NT2/D1 (cell line): ENCODE data around the gene NBPF1.
"Not testable (repeated sequence)": the region's sequence is repeated elsewhere in the genome, so short reads cannot be mapped to it uniquely, and the experiment has no call there.

Experiments used
- DNase-seq: peaks from one replicate; pipeline ENCODE4 v3.0.0-alpha.2; 2011; ENCODE audit warnings: low read depth, low spot score
- H3K27me3 ChIP-seq: 2 replicates; pipeline ENCODE4 v1.6.0; 2011; ENCODE audit warnings: mild to moderate bottlenecking; ENCODE audit not compliant: insufficient read length, insufficient read depth
- H3K36me3 ChIP-seq: 2 replicates; pipeline ENCODE4 v1.6.1; 2011; ENCODE audit warnings: mild to moderate bottlenecking, low read length, mixed read lengths; ENCODE audit not compliant: insufficient read depth, insufficient read length
- H3K4me1 ChIP-seq: 2 replicates; pipeline ENCODE4 v1.5.1; 2011; ENCODE audit not compliant: insufficient read depth, insufficient read length
- H3K4me3 ChIP-seq: 2 replicates; pipeline ENCODE4 v1.5.1; 2011; ENCODE audit warnings: low read depth; ENCODE audit not compliant: insufficient read length
- H3K9ac ChIP-seq: 2 replicates; pipeline ENCODE4 v1.6.0; 2011; ENCODE audit warnings: low read depth; ENCODE audit not compliant: insufficient read length
- H3K9me3 ChIP-seq: 2 replicates; pipeline ENCODE4 v1.5.1; 2011; ENCODE audit warnings: mild to moderate bottlenecking, low read length; ENCODE audit not compliant: insufficient read depth
- SUZ12 ChIP-seq: IDR thresholded peaks from 2 replicates; pipeline ENCODE4 v1.6.1; 2011; ENCODE audit not compliant: insufficient read length, insufficient read depth; ENCODE audit errors: extremely low read depth
- YY1 ChIP-seq: IDR thresholded peaks from 2 replicates; pipeline ENCODE4 v1.6.1; 2011; ENCODE audit not compliant: insufficient read length, insufficient read depth
- ZNF274 ChIP-seq: IDR thresholded peaks from 2 replicates; pipeline ENCODE4 v1.6.1; 2011; ENCODE audit warnings: mild to moderate bottlenecking, low read depth, low read length

NBPF1 gene

DNA sequence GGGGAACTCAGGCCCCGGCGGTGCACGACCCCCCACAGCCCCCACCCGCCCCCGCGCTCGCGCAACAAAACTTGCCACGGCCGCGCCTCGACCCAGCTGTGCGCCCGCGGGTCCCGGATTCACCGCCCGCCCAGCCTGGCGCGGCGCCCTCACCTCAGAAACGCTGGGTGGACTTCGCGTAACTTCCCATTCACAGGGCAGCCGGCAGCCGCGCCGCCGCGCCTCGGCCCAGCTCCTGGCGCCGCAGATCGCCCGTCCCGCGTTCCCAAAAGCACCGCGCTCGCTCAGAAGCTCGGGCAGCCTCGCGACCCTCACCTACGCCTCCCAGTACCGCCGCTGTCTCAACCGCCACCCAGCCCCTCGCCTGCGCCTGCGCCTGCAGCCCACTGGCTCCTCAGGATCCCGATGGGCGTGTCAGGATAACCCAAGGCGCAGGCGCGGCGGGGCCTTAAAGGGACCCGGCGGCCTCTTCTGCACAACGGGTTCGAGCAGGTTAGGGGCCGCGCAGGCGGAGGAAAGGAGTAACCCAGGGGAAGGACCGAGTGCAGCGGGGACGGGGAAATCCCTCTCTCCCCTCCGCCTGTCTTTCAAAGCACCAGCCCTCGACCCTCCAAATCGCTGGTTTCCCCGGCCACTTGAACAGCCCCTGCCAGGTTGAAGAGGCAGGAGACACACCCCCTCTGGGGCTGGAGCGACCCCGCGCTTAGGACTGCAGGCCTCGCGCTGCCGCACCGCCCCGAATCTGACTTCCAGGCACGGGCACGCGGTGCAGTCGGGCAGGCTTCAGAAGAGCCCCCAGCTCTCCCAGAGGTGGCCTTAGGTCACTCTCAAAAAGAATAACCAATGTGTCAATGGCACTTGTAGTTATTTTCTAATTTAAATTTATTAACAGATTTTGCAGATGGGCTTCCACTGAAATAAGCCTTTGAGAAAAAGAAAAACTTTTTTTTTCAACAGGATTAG lies at the start of gene NBPF1:
Gene NBPF1 (minus strand): TSS at position 380 of the 963 bp plus-strand sequence.
- peak within 1 kb of the TSS; percentile 94 for H3K9ac ChIP-seq
- no peaks in the 10 kb centered on the region for H3K4me1 ChIP-seq
- H3K27me3 ChIP-seq = peaks cover 43% of the 10 kb centered on the region
- H3K4me3 ChIP-seq = peak within 1 kb of the TSS; percentile 83
- H3K36me3 ChIP-seq = peaks cover 12% of the 10 kb centered on the region
- H3K9me3 ChIP-seq = no peaks in the 10 kb centered on the region
- DNase-seq = peak; percentile 99
- TF ChIP-seq ZNF274 (no peak), YY1 (no peak), SUZ12 (no peak)

- DNase-seq, H3K4me3 ChIP-seq, H3K9ac ChIP-seq, H3K27me3 ChIP-seq, H3K4me1 ChIP-seq, H3K9me3 ChIP-seq, H3K36me3 ChIP-seq: not testable (repeated sequence)
These were observed 44.9 kb upstream of the NBPF1 start for GRCh38 chr1:16658234-16658633.

GRCh38 chr1:16656981-16657683 lies 43.8 kb upstream of the NBPF1 start:
- H3K9ac ChIP-seq, H3K4me1 ChIP-seq, H3K27me3 ChIP-seq, H3K4me3 ChIP-seq, DNase-seq, H3K9me3 ChIP-seq, H3K36me3 ChIP-seq: not testable (repeated sequence)

GRCh38 chr1:16656574-16656973 lies 43.2 kb upstream of the NBPF1 start:
- H3K36me3 ChIP-seq, DNase-seq, H3K9ac ChIP-seq, H3K27me3 ChIP-seq, H3K4me1 ChIP-seq, H3K4me3 ChIP-seq, H3K9me3 ChIP-seq: not testable (repeated sequence)

DNA sequence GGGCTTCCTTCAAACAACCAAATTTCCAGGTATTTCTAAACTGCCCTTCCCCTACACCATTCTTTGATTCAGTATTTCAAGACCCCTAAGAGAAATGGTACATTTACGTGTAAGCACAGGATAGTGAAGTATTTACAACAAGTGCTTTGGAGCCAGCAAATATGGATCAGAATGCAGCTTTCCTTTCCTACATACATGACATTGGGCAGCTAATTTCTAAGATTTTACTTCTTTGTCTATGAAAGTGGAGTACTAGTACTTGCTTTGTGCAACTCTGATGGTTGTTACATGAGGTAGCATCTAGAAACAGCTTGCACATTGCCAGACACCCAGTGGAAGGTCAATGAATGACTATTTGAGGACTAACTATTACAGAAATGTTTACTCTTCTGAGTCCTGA lies 38.2 kb upstream of the NBPF1 start:
- not testable (repeated sequence) for H3K9ac ChIP-seq, H3K4me3 ChIP-seq, H3K9me3 ChIP-seq, H3K27me3 ChIP-seq, H3K36me3 ChIP-seq, H3K4me1 ChIP-seq, DNase-seq

GRCh38 chr1:16649960-16650359 lies 36.6 kb upstream of the NBPF1 start:
- not testable (repeated sequence) for H3K27me3 ChIP-seq, H3K36me3 ChIP-seq, H3K9me3 ChIP-seq, DNase-seq, H3K9ac ChIP-seq, H3K4me3 ChIP-seq, H3K4me1 ChIP-seq

DNA sequence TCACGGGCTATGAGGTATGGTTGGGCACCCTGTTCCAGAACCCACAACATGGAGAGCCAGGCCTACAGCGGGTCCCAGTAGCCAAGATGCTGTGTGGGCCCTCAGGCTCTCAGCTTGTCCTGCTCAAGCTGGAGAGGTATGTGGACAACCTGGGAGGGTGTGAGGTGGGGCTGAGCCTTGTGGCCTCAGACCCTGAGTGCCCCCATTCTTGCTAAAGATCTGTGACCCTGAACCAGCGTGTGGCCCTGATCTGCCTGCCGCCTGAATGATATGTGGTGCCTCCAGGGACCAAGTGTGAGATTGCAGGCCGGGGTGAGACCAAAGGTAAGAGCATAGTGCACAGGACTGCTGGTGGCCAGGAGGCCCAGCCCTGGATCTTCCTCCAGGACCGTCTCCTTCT lies 36.0 kb upstream of the NBPF1 start:
- not testable (repeated sequence) for H3K27me3 ChIP-seq, H3K9me3 ChIP-seq, H3K4me1 ChIP-seq, H3K9ac ChIP-seq, H3K36me3 ChIP-seq, H3K4me3 ChIP-seq, DNase-seq

- H3K27me3 ChIP-seq, H3K4me3 ChIP-seq, H3K9ac ChIP-seq, H3K9me3 ChIP-seq, H3K4me1 ChIP-seq, H3K36me3 ChIP-seq, DNase-seq: not testable (repeated sequence)
These were observed 35.4 kb upstream of the NBPF1 start for GRCh38 chr1:16648756-16649155.

DNA sequence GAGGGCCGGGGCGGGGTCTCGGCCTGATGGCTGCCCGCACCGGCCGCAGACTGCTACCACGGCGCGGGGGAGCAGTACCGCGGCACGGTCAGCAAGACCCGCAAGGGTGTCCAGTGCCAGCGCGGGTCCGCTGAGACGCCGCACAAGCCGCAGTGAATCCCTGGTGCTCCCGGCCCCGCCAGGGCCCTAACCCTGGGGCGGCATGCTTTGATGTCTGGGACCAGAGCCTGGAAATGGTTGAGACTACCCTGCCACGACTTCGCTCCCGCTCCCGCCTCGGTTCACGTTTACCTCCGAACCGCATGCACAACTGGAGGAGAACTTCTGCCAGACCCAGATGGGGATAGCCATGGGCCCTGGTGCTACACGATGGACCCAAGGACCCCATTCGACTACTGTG lies 34.9 kb upstream of the NBPF1 start:
- not testable (repeated sequence) for H3K9ac ChIP-seq, H3K27me3 ChIP-seq, H3K36me3 ChIP-seq, H3K4me1 ChIP-seq, H3K9me3 ChIP-seq, DNase-seq, H3K4me3 ChIP-seq

DNA sequence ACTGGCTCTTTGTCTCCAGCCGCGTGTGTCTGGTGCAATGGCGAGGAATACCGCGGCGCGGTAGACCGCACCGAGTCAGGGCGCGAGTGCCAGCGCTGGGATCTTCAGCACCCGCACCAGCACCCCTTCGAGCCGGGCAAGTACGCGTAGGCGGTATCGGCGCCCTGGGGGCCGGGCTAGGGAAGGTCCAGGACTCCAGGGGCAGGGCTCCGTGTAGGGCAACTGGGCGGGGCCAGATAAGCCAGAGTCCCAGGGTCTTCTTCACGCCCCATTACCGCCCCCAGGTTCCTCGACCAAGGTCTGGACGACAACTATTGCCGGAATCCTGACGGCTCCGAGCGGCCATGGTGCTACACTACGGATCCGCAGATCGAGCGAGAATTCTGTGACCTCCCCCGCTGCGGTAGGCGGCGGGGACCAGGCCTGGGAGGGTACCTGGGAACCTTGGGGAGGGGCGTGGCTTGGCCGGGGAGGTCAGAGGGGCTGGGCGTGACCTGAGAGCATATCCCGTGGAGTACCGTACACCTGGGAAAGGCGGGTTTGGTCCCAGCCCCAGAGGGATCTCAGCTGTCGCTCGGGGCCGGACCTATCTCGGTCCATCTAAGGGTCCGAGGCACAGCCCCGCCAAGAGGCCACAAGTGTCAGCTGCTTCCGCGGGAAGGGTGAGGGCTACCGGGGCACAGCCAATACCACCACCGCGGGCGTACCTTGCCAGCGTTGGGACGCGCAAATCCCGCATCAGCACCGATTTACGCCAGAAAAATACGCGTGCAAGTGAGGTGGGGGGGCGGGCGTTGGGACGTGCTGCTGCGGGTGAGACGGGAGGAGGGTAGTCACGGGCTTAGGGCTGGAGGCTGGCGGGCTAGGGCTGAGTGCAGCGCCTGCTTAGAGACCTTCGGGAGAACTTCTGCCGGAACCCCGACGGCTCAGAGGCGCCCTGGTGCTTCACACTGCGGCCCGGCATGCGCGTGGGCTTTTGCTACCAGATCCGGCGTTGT lies 34.1 kb upstream of the NBPF1 start:
- not testable (repeated sequence) for H3K27me3 ChIP-seq, H3K4me1 ChIP-seq, DNase-seq, H3K36me3 ChIP-seq, H3K4me3 ChIP-seq, H3K9me3 ChIP-seq, H3K9ac ChIP-seq
